ENCODE results near the gene GRK7.
"Not testable (repeated sequence)": the region's sequence is repeated elsewhere in the genome, so short reads cannot be mapped to it uniquely, and the experiment has no call there.

GRK7 gene

DNA sequence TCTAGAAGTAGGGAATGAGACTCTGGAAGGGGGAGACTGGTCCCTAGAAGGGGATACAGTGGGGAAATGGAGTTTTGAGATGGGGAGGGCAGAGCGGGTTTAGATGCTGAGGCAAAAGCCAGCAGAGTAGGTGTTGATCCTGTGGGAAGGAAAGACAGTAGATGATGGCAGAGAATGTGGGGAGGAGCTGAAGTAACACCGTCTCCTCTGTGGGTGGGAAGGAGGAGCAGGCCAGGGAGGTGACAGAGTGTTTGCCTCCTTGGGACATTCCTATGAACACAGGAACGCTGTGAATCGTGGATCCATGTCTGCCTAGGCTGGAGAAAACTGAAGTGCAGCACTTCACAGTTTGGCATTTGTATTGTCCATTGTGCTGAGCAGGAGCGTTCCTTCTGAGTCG is 20.4 kb downstream of the GRK7 start:
- Histone ChIP-seq H3K4me3 (ENCODE audit: low read depth, low read length) (no peak overlapping the region), H3K27ac (no peak overlapping the region), H3K36me3 (replicated peaks) (no peaks in the 10 kb centered on the region), H3K27me3 (replicated peaks) (no peaks in the 10 kb centered on the region)
- TF ChIP-seq, protein P1, sequence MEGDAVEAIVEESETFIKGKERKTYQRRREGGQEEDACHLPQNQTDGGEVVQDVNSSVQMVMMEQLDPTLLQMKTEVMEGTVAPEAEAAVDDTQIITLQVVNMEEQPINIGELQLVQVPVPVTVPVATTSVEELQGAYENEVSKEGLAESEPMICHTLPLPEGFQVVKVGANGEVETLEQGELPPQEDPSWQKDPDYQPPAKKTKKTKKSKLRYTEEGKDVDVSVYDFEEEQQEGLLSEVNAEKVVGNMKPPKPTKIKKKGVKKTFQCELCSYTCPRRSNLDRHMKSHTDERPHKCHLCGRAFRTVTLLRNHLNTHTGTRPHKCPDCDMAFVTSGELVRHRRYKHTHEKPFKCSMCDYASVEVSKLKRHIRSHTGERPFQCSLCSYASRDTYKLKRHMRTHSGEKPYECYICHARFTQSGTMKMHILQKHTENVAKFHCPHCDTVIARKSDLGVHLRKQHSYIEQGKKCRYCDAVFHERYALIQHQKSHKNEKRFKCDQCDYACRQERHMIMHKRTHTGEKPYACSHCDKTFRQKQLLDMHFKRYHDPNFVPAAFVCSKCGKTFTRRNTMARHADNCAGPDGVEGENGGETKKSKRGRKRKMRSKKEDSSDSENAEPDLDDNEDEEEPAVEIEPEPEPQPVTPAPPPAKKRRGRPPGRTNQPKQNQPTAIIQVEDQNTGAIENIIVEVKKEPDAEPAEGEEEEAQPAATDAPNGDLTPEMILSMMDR (IDR thresholded peaks at IDR 0.05; ENCODE audit: low read depth, low read length, missing control alignments): no peak
- in situ Hi-C loops (cut with HindIII; ENCODE audit: low pct_ligation_motif_present, low sequenced_read_pairs): no loop called here
- no peak for DNase-seq

DNA sequence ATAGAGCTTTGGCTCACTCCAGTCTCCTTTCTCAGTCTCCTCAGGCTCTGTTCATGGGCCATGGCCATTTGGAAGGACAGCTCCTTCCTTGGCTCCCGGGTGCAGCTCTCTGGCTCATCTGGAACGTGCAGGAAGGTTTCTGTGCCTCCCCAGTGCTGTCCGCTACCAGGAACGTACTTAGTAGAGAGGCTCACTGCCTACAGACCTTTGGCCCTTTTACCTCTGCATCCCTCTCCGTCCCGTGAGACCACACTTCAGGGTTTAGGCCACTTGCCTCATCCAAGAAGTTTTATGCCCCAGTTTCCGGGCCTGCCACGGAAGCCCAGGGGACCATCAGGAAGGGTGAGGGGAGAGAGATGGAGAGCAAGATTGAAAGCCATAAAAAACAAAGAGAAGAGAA is 20.9 kb downstream of the GRK7 start:
- TF ChIP-seq, protein P1 (IDR thresholded peaks at IDR 0.05; ENCODE audit: low read depth, low read length, missing control alignments): no peak
- Histone ChIP-seq H3K27me3 (replicated peaks) (no peaks in the 10 kb centered on the region), H3K4me3 (ENCODE audit: low read depth, low read length) (no peak overlapping the region), H3K27ac (no peak overlapping the region), H3K36me3 (replicated peaks) (no peaks in the 10 kb centered on the region)
- DNase-seq: no peak
- in situ Hi-C loops (cut with HindIII; ENCODE audit: low pct_ligation_motif_present, low sequenced_read_pairs): no loop called here

DNA sequence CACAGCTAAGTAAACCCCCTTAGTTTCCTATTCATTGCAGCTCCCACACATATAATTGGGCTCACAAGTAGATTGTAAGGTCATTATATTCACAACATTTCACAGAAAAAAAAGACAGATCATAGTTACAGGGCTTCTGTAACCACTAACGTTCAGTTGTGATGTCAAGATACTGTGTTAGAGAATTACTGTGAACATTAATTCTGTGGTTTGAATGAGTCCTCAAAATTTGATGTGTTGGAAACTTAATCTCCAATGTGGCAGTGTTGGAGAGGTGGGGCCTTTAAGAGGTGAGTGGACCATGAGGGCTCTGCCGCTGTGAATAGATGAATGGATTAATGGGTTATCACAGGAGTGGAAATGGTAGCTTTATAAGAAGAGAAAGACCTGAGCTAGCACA is 21.3 kb downstream of the GRK7 start:
- Histone ChIP-seq H3K27ac (no peak overlapping the region), H3K36me3 (replicated peaks) (no peaks in the 10 kb centered on the region), H3K27me3 (replicated peaks) (no peaks in the 10 kb centered on the region), H3K4me3 (ENCODE audit: low read depth, low read length) (no peak overlapping the region)
- DNase-seq: no peak
- in situ Hi-C loops (cut with HindIII; ENCODE audit: low pct_ligation_motif_present, low sequenced_read_pairs): no loop called here
- TF ChIP-seq, protein P1 (IDR thresholded peaks at IDR 0.05; ENCODE audit: low read depth, low read length, missing control alignments): no peak

DNA sequence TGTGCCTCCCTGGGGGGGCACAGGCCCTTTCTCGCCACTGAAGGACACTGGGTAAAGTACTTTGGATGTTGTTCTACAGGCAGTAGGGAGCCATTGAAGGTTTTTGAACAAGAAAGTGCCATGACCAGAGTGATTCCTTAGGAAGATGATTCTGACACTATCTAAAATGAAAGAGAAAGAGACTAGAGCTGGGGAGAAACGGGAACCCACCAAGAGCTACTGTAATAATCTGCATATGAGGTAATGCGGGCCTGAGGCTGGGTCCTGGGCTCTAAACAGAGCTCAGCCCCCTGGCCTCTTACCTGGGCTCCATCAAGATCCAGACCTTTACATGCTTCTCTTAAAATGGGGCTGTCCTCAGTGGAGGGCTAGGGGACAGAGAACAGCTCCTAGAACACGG is 24.9 kb downstream of the GRK7 start:
- no peak overlapping the region for H3K27ac ChIP-seq
- no peak overlapping the region for H3K4me3 ChIP-seq (ENCODE audit: low read depth, low read length)
- no peaks in the 10 kb centered on the region for H3K27me3 ChIP-seq (replicated peaks)
- no peaks in the 10 kb centered on the region for H3K36me3 ChIP-seq (replicated peaks)
- in situ Hi-C loops (cut with HindIII; ENCODE audit: low pct_ligation_motif_present, low sequenced_read_pairs): no loop called here
- TF ChIP-seq, protein P1 (IDR thresholded peaks at IDR 0.05; ENCODE audit: low read depth, low read length, missing control alignments): no peak
- DNase-seq: no peak

DNA sequence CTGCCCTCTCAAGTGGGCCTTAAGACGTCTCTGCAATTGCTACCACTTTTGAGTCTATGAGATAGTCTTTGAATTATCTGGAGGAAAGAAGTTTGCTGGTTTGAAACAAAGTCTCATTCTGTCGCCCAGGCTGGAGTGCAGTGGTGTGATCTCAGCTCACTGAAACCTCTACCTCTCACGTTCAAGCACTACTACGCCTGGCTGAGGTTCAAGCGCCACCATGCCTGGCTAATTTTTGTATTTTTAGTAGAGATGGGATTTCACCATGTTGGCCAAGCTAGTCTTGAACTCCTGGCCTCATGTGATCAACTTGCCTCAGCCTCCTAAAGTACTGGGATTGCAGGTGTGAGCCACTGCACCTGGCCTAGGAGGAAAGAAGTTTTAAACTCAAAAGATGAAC is 25.5 kb downstream of the GRK7 start:
- H3K4me3 ChIP-seq (ENCODE audit: low read depth, low read length); H3K27ac ChIP-seq; in situ Hi-C loops (cut with HindIII; ENCODE audit: low pct_ligation_motif_present, low sequenced_read_pairs); H3K27me3 ChIP-seq (replicated peaks); H3K36me3 ChIP-seq (replicated peaks); DNase-seq: not testable (repeated sequence)

DNA sequence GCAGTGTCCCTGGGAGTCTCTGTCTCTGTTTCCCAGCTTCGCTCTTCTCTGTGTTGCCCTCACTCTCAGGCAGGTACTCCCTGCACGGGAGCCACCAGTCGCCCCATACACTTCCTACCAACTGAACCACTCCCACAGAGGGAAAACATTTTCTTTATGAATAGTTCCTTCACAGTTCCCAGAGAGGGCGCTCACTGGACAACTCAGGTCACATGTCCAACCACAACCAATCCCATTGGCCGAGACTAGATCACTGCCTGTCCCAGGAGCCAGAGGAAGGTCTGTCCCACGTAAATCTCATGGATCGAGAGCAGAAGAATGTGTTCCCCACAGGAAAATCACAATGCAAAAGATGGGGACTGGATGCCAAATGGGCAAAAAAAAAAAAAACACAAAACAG is 26.1 kb downstream of the GRK7 start:
- H3K36me3 ChIP-seq (replicated peaks): no peaks in the 10 kb centered on the region
- H3K27ac ChIP-seq: no peak overlapping the region
- in situ Hi-C loops (cut with HindIII; ENCODE audit: low pct_ligation_motif_present, low sequenced_read_pairs): no loop called here
- DNase-seq: no peak
- TF ChIP-seq, protein P1 (IDR thresholded peaks at IDR 0.05; ENCODE audit: low read depth, low read length, missing control alignments): no peak
- no peaks in the 10 kb centered on the region for H3K27me3 ChIP-seq (replicated peaks)
- no peak overlapping the region for H3K4me3 ChIP-seq (ENCODE audit: low read depth, low read length)

All from brain microvascular endothelial cell (primary cell).